HepG2 (cell line): ENCODE measurements around the gene PSMB3. TPM values are rescaled to one million over a fixed set of nuclear protein-coding genes. Genes with fewer than 3 reads are reported as not detected.

Experiments
- FOXO4 ChIP-seq: sonication (generic); formaldehyde crosslinking; conservative IDR thresholded peaks from 2 replicates; pipeline ENCODE4 v1.8.1; 2023; ENCODE audit warnings: missing genetic modification reagents
- HBP1 ChIP-seq: IDR thresholded peaks from 2 replicates; pipeline ENCODE4 v1.6.1; 2016; ENCODE audit warnings: low read depth, control low read depth
- HDAC1 ChIP-seq: sonication (generic); formaldehyde crosslinking; IDR thresholded peaks from 2 replicates; pipeline ENCODE4 v1.5.1; 2020; ENCODE audit warnings: mild to moderate bottlenecking, missing genetic modification reagents
- MAX ChIP-seq: IDR thresholded peaks from 2 replicates; pipeline ENCODE4 v1.6.1; 2012; ENCODE audit warnings: inconsistent platforms
- MEIS1 ChIP-seq: sonication (generic); formaldehyde crosslinking; IDR thresholded peaks from 2 replicates; pipeline ENCODE4 v1.9.0; 2021; ENCODE audit warnings: mild to moderate bottlenecking, missing genetic modification reagents, moderate library complexity, borderline replicate concordance
- MIER3 ChIP-seq: IDR thresholded peaks from 2 replicates; pipeline ENCODE4 v1.6.1; 2016; ENCODE audit warnings: missing compliant biosample characterization, borderline replicate concordance
- MTF2 ChIP-seq: sonication (generic); formaldehyde crosslinking; IDR thresholded peaks from 2 replicates; pipeline ENCODE4 v1.5.0; 2020; ENCODE audit warnings: missing genetic modification reagents, borderline replicate concordance
- MZF1 ChIP-seq: sonication (generic); formaldehyde crosslinking; IDR thresholded peaks from 2 replicates; pipeline ENCODE4 v1.8.1; 2023; ENCODE audit warnings: mild to moderate bottlenecking, missing genetic modification reagents, borderline replicate concordance
- PCBP2 ChIP-seq: fragments of 200-400 bp; formaldehyde crosslinking; optimal IDR thresholded peaks from 2 replicates; pipeline ENCODE3; 2018; ENCODE audit warnings: low read length, low read depth; ENCODE audit not compliant: poor library complexity, severe bottlenecking
- POLR2A ChIP-seq, 2 experiments: IDR thresholded peaks; 2 replicates each; pipeline ENCODE4 v1.6.1; 2011; ENCODE audit warnings: low read depth in 2 of 2, low read length in 2 of 2, mild to moderate bottlenecking in 1 of 2, moderate library complexity in 1 of 2; ENCODE audit not compliant: insufficient read depth in 1 of 2
- RXRB ChIP-seq: IDR thresholded peaks from 2 replicates; pipeline ENCODE4 v1.6.1; 2016; ENCODE audit warnings: borderline replicate concordance, missing genetic modification reagents, missing compliant biosample characterization
- SKIL ChIP-seq: sonication (generic); formaldehyde crosslinking; IDR thresholded peaks from 2 replicates; pipeline ENCODE4 v1.8.0; 2022; ENCODE audit warnings: missing genetic modification reagents, mild to moderate bottlenecking, moderate library complexity, borderline replicate concordance
- TEAD3 ChIP-seq: optimal IDR thresholded peaks from 2 replicates; pipeline ENCODE3; 2016; ENCODE audit warnings: borderline replicate concordance
- TFDP1 ChIP-seq: IDR thresholded peaks from 2 replicates; pipeline ENCODE4 v1.6.1; 2016; ENCODE audit warnings: missing compliant biosample characterization, missing genetic modification reagents, borderline replicate concordance
- YY1 ChIP-seq: IDR thresholded peaks from 2 replicates; pipeline ENCODE4 v1.6.1; 2011; ENCODE audit warnings: low read length, low read depth, moderate library complexity, mild to moderate bottlenecking; ENCODE audit not compliant: insufficient read depth, insufficient replicate concordance
- ZMAT3 ChIP-seq: sonication (generic); formaldehyde crosslinking; conservative IDR thresholded peaks from 2 replicates; pipeline ENCODE4 v1.7.0; 2021; ENCODE audit warnings: missing genetic modification reagents
- ZNF121 ChIP-seq: sonication (generic); formaldehyde crosslinking; IDR thresholded peaks from 2 replicates; pipeline ENCODE4 v1.5.0; 2020; ENCODE audit warnings: mild to moderate bottlenecking, missing genetic modification reagents
- ZNF503 ChIP-seq: sonication (generic); formaldehyde crosslinking; IDR thresholded peaks from 2 replicates; pipeline ENCODE4 v1.4.0; 2020; ENCODE audit warnings: missing genetic modification reagents
- polyA plus RNA-seq, 8 experiments: library from polyadenylated mRNA; depleted of rRNA in 3 of 8; stranded (reverse) in 7 of 8; unstranded in 1 of 8; fragments of >200 nt; fragmentation: Illumina TruSeq in 4 of 8; extraction: Trizol in 4 of 8; gene quantifications; 2 replicates each; pipeline versions ENCODE4 v1.2.1 to v1.2.3, GENCODE V29; 2011 to 2016; ENCODE audit warnings: low read depth in 4 of 8, missing spikeins in 1 of 8, mixed read lengths in 1 of 8; ENCODE audit not compliant: insufficient read depth in 1 of 8
- total RNA-seq, 5 experiments: library from RNA; depleted of rRNA; stranded (reverse); fragments of >200 nt; fragmentation: Illumina TruSeq; extraction: Trizol; gene quantifications; 2 replicates each; pipeline ENCODE4 v1.2.3, GENCODE V29; 2016; ENCODE audit warnings: low read depth in 1 of 5

Gene PSMB3
- total and polyA plus RNA-seq, 2 of the 13 experiments (the other 11 are each of a cell fraction or from before 2014, with no cell fraction given): 366 to 517 TPM

GRCh38 chr17:38748149-38748891, 4.2 kb upstream of the PSMB3 start, which contains the start of gene PCGF2 (continued):
- TF ChIP-seq MIER3 (CRISPR knock-in tag) (0 out of 2 replicates have a peak, but pooled peaks have one; percentile 21), ZNF503 (CRISPR knock-in tag) (no peak), YY1 (peak; percentile 50), HBP1 (0 out of 2 replicates have a peak, but pooled peaks have one; percentile 43), POLR2A (IDR thresholded peaks at IDR 0.05; ENCODE audit: insufficient read depth in 1 of 2, low read depth in 2 of 2, low read length in 2 of 2) (peak; percentile 19 to 56; a peak in 2 of 4 replicates), RXRB (CRISPR knock-in tag) (peak; percentile 19; the same call in 1 of the 2 replicates), TEAD3 (CRISPR knock-in tag) (peak; percentile 68), ZMAT3 (CRISPR knock-in tag) (no peak), TFDP1 (CRISPR knock-in tag) (no peak), MAX (0 out of 2 replicates have a peak, but pooled peaks have one; percentile 54), MTF2 (CRISPR knock-in tag) (0 out of 2 replicates have a peak, but pooled peaks have one; percentile 15), HDAC1 (CRISPR knock-in tag) (no peak), SKIL (0 out of 2 replicates have a peak, but pooled peaks have one; percentile 9), MZF1 (CRISPR knock-in tag) (0 out of 2 replicates have a peak, but pooled peaks have one; percentile 62), FOXO4 (0 out of 2 replicates have a peak, but pooled peaks have one; percentile 13), PCBP2 (peak; percentile 46), ZNF121 (CRISPR knock-in tag) (no peak), MEIS1 (0 out of 2 replicates have a peak, but pooled peaks have one; percentile 6)
